DND-41 (cell line): ENCODE data around the gene MRPL34.
A peak's percentile ranks its signal among the peaks of the same experiment; 100 is the strongest.

ENCODE experiments used
- ATAC-seq: fragments of 200-7000 bp; cut with Tn5 transposase; 3 replicates; pipeline ENCODE4 v1.9.1; 2021; ENCODE audit warnings: low read depth; ENCODE audit not compliant: insufficient read depth
- DNase-seq: peaks from one replicate; pipeline ENCODE4 v3.0.0-alpha.2; 2020
- H2AFZ ChIP-seq: 2 replicates; pipeline ENCODE4 v1.6.0; 2012; ENCODE audit warnings: low read depth, low read length
- H3K27ac ChIP-seq: 2 replicates; pipeline ENCODE4 v1.5.1; 2012; ENCODE audit warnings: low read length, inconsistent platforms
- H3K27me3 ChIP-seq: fragments of 200-600 bp; sonication (generic); 2 replicates; pipeline ENCODE4 v1.6.0; 2012; ENCODE audit warnings: low read length, mild to moderate bottlenecking, inconsistent platforms; ENCODE audit not compliant: insufficient read depth, poor library complexity
- H3K36me3 ChIP-seq: 2 replicates; pipeline ENCODE4 v1.5.1; 2012; ENCODE audit warnings: low read length, inconsistent platforms; ENCODE audit not compliant: insufficient read depth
- H3K4me1 ChIP-seq: 2 replicates; pipeline ENCODE4 v1.5.1; 2012; ENCODE audit warnings: mild to moderate bottlenecking, low read length; ENCODE audit not compliant: insufficient read depth
- H3K4me2 ChIP-seq: 2 replicates; pipeline ENCODE4 v1.6.0; 2012; ENCODE audit warnings: mild to moderate bottlenecking, moderate library complexity, low read length, inconsistent platforms; ENCODE audit not compliant: insufficient read depth
- H3K4me3 ChIP-seq, 2 experiments: fragments of 200-600 bp in 1 of 2; shearing (Covaris generic) in 1 of 2; 2 replicates each; pipeline ENCODE4 v1.5.1; 2012 to 2016; ENCODE audit warnings: inconsistent platforms in 2 of 2, low read length in 2 of 2, mild to moderate bottlenecking in 2 of 2, low read depth in 1 of 2, moderate library complexity in 1 of 2
- H3K79me2 ChIP-seq: 2 replicates; pipeline ENCODE4 v1.6.0; 2012; ENCODE audit warnings: low read length, inconsistent platforms; ENCODE audit not compliant: insufficient read depth
- H3K9ac ChIP-seq: 2 replicates; pipeline ENCODE4 v1.6.0; 2012; ENCODE audit warnings: low read depth, mild to moderate bottlenecking, inconsistent platforms, low read length, moderate library complexity
- H3K9me3 ChIP-seq: 2 replicates; pipeline ENCODE4 v1.5.1; 2012; ENCODE audit warnings: low read length, moderate library complexity, mild to moderate bottlenecking, inconsistent platforms; ENCODE audit not compliant: insufficient read depth, severe bottlenecking
- H4K20me1 ChIP-seq: 2 replicates; pipeline ENCODE4 v1.6.0; 2012; ENCODE audit warnings: low read length; ENCODE audit not compliant: insufficient read depth
- EZH2 ChIP-seq: IDR thresholded peaks from 3 replicates; pipeline ENCODE4 v1.6.1; 2012; ENCODE audit warnings: borderline replicate concordance, low read depth, mild to moderate bottlenecking, moderate library complexity, low read length, inconsistent platforms; ENCODE audit not compliant: severe bottlenecking
- TF ChIP-seq, protein P1 (sequence below): IDR thresholded peaks from 2 replicates; pipeline ENCODE4 v1.5.1; 2012; ENCODE audit warnings: borderline replicate concordance, low read length, moderate library complexity, mild to moderate bottlenecking; ENCODE audit not compliant: poor library complexity, severe bottlenecking; ENCODE audit errors: extremely low read depth

The MRPL34 gene

GRCh38 chr19:17330262-17331044 is 24.8 kb downstream of the MRPL34 start:
- H3K9me3 ChIP-seq: no peaks in the 10 kb centered on the region
- TF ChIP-seq EZH2: no peak
- TF ChIP-seq, protein P1, sequence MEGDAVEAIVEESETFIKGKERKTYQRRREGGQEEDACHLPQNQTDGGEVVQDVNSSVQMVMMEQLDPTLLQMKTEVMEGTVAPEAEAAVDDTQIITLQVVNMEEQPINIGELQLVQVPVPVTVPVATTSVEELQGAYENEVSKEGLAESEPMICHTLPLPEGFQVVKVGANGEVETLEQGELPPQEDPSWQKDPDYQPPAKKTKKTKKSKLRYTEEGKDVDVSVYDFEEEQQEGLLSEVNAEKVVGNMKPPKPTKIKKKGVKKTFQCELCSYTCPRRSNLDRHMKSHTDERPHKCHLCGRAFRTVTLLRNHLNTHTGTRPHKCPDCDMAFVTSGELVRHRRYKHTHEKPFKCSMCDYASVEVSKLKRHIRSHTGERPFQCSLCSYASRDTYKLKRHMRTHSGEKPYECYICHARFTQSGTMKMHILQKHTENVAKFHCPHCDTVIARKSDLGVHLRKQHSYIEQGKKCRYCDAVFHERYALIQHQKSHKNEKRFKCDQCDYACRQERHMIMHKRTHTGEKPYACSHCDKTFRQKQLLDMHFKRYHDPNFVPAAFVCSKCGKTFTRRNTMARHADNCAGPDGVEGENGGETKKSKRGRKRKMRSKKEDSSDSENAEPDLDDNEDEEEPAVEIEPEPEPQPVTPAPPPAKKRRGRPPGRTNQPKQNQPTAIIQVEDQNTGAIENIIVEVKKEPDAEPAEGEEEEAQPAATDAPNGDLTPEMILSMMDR: no peak
- no peaks in the 10 kb centered on the region for H3K27me3 ChIP-seq
- peaks cover 4% of the 10 kb centered on the region; the same call in 1 of the 2 replicates for H4K20me1 ChIP-seq
- no peak for ATAC-seq
- H3K4me3 ChIP-seq: no peak overlapping the region
- no peak for DNase-seq
- no peak overlapping the region for H3K27ac ChIP-seq
- H3K4me2 ChIP-seq: no peak overlapping the region
- no peak overlapping the region for H2AFZ ChIP-seq
- no peaks in the 10 kb centered on the region for H3K79me2 ChIP-seq
- peaks cover 28% of the 10 kb centered on the region for H3K4me1 ChIP-seq
- peaks cover 13% of the 10 kb centered on the region for H3K36me3 ChIP-seq
- H3K9ac ChIP-seq: no peak overlapping the region

GRCh38 chr19:17331045-17331558 is 25.4 kb downstream of the MRPL34 start:
- no peaks in the 10 kb centered on the region for H3K9me3 ChIP-seq
- H3K4me3 ChIP-seq: no peak overlapping the region
- H4K20me1 ChIP-seq: peaks cover 4% of the 10 kb centered on the region; the same call in 1 of the 2 replicates
- no peak overlapping the region for H3K9ac ChIP-seq
- H2AFZ ChIP-seq: no peak overlapping the region
- peaks cover 34% of the 10 kb centered on the region for H3K4me1 ChIP-seq
- ATAC-seq (no peak), DNase-seq (no peak)
- no peak overlapping the region for H3K4me2 ChIP-seq
- no peak for TF ChIP-seq EZH2
- TF ChIP-seq, protein P1: no peak
- H3K27ac ChIP-seq: no peak overlapping the region
- no peaks in the 10 kb centered on the region for H3K27me3 ChIP-seq
- no peaks in the 10 kb centered on the region for H3K79me2 ChIP-seq
- H3K36me3 ChIP-seq: peaks cover 13% of the 10 kb centered on the region

- Histone ChIP-seq H3K4me1 (peaks cover 37% of the 10 kb centered on the region), H3K4me2 (0 out of 2 replicates have a peak overlapping the region, but pooled peaks have one; percentile 33), H3K79me2 (peaks cover 3% of the 10 kb centered on the region; the same call in 1 of the 2 replicates), H3K27me3 (no peaks in the 10 kb centered on the region), H3K27ac (no peak overlapping the region), H3K36me3 (peaks cover 12% of the 10 kb centered on the region), H3K4me3 (no peak overlapping the region), H4K20me1 (peaks cover 4% of the 10 kb centered on the region; the same call in 1 of the 2 replicates), H2AFZ (no peak overlapping the region), H3K9me3 (no peaks in the 10 kb centered on the region), H3K9ac (no peak overlapping the region)
- DNase-seq: no peak
- no peak for TF ChIP-seq EZH2
- TF ChIP-seq, protein P1: no peak
- ATAC-seq: no peak
These were observed 26.6 kb downstream of the MRPL34 start for GRCh38 chr19:17332360-17332676.
